Stimulated activated CD4-positive, alpha-beta T cell treated with anti-CD3 and anti-CD28 coated beads, TNF-alpha, amount 100 ng/mL, for 1 hour (primary cell): ENCODE data around the gene ALPP.
"Not testable (repeated sequence)": the region's sequence is repeated elsewhere in the genome, so short reads cannot be mapped to it uniquely, and the experiment has no call there.

Source experiments
- DNase-seq, 3 donors: peaks; one replicate each; pipeline ENCODE4 v3.0.0-alpha.2; 2020; ENCODE audit warnings: low read depth in 3 of 3, low spot score in 1 of 3

Gene ALPP

DNA sequence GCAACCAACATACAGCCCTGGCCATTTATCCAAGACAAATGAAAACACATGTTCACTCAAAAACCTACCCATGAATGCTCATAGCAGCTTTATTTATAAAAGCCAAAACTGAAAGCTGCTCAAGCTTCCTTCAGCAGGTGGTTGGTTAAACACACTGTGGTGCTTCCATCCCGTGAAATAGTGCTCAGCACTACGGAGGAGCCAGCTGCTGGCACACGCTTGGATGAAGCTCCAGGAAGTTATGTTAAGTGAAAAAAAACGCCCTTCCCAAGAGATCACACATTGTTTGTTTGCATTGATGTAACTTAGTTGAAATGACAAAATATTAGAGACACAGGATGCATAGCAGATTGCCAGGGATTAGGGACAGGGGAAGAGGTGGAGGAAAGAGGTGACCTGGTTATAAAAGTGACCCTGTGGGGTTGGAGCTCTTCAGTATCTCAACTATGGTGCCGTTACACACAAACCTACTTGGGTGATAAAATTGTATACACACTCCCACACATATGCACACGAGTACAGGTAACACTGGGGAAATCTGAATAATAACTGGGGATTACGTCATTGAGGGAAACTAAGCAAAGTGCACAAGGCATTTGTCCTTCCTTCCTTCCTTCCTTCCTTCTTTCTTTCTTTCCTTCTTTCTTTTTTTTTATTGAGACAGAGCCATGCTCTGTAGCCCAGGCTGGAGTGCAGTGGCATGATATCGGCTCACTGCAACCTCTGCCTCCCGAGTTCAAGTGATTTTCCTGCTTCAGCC lies 21.9 kb downstream of the ALPP start:
- DNase-seq, result no peak

DNA sequence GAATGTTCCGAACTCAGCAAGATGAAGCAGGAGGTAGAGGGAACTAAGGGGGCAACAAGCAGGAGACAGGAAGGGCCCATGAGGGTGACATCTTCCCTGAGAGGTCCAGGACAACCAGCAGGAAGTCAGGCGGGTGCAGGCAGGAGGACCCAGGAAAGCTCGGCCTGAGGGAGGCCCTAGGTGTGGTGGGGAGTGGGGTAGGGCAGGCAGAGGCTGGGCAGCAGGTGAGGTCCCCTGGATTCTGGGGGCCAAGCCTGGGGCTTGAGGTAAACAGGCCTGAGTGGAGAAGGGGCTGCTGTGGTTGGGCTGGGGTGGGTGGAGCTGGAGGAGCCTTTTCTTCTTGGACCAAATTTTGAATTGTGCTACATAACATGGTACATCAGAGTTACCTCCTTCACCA lies 24.0 kb downstream of the ALPP start:
- no peak for DNase-seq

DNA sequence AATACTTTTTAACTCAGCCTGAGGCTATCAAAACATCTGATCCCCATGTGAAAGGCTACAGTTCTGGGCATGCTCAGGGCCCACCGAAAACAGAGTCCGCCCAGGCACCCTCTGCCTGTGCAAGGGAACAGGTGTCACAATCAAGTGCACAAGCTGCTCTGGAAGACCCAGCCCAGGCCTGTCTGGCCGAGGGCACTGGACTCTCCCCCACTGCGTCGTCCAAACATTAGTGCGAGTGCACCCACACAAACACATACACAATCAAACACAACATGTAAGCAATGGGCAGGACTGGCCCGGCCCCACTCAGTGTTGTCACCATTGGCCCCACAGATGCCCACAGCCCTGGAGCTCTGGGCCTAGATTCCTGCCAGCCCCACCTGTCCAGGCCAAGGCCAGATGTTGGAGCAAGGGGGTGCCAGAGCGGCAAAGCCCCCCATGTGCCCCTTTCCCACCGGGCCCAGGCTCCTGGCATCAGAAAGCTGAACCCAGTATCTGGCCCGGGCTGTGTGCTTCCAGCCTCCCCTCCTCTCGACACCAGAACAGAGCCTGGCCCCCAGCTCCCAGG lies 27.5 kb downstream of the ALPP start:
- DNase-seq, result no peak

DNA sequence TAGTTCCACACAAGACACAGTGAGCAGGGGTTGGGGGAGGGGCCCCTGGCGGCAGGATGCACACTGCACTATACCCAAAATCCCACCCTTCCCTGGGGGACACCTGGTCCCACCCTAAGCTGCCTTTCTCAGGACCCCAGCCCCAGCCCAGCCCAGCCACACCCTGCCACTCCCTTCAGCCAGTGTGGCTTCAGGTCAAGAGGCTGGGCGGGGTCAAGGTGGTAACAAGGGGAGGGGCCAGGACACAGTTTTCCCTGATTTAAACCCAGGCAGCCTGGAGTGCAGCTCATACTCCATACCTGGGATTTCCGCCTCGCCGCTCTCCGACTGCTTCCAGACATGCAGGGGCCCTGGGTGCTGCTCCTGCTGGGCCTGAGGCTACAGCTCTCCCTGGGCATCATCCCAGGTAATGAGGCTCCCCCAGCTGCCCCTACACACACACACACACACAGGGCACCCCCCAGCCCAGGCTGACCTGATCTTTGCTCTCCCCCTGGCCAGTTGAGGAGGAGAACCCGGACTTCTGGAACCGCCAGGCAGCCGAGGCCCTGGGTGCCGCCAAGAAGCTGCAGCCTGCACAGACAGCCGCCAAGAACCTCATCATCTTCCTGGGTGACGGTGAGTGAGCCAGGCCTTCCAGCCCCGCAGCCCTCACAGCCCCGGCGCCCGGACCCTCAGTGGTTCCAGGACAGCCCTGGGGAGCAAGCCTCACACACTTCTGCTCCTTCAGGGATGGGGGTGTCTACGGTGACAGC lies 28.2 kb downstream of the ALPP start, which contains the start of gene ALPG:
Gene ALPG (plus strand): TSS at position 289 of the 755 bp plus-strand sequence. CDS start 51 bp downstream, at position 340.
- DNase-seq, result no peak

DNA sequence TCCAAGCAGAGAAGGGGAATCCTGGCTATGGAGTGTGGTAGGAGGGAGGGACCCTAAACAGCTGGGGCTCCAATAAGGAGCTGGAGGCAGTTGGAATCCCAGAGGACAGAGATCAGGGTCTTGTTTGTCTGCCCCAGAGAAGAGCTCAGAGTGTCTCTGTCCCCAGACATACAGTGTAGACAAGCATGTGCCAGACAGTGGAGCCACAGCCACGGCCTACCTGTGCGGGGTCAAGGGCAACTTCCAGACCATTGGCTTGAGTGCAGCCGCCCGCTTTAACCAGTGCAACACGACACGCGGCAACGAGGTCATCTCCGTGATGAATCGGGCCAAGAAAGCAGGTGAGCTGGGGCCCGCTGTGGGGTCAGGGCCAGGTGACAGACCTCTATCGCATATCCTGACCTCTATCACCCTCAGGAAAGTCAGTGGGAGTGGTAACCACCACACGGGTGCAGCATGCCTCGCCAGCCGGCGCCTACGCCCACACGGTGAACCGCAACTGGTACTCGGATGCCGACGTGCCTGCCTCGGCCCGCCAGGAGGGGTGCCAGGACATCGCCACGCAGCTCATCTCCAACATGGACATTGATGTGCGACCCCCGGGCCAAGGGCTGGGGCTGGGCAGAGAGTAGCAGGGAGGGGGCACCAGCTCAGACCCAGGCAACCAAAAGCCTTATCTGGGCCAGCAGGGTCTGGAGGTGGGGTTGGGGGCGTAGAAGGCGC lies 29.0 kb downstream of the ALPP start:
- DNase-seq, result not testable (repeated sequence)

DNA sequence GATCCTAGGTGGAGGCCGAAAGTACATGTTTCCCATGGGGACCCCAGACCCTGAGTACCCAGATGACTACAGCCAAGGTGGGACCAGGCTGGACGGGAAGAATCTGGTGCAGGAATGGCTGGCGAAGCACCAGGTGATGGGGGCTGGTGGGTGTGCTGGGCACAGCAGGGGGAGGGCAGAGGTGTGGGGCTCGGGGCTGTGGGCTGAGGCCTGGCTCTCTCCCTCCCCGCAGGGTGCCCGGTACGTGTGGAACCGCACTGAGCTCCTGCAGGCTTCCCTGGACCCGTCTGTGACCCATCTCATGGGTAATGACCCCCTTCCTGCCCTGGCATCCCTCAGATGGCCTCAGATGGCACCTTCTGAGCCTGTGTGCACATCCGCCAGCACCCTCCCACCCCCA lies 29.7 kb downstream of the ALPP start:
- not testable (repeated sequence) for DNase-seq

DNA sequence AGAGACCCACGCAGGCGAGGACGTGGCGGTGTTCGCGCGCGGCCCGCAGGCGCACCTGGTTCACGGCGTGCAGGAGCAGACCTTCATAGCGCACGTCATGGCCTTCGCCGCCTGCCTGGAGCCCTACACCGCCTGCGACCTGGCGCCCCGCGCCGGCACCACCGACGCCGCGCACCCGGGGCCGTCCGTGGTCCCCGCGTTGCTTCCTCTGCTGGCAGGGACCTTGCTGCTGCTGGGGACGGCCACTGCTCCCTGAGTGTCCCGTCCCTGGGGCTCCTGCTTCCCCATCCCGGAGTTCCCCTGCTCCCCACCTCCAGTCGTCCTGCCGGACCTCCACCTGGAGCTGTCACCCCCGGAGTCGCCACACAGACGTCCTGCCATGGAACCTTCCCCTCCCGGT lies 31.1 kb downstream of the ALPP start:
- not testable (repeated sequence) for DNase-seq

DNA sequence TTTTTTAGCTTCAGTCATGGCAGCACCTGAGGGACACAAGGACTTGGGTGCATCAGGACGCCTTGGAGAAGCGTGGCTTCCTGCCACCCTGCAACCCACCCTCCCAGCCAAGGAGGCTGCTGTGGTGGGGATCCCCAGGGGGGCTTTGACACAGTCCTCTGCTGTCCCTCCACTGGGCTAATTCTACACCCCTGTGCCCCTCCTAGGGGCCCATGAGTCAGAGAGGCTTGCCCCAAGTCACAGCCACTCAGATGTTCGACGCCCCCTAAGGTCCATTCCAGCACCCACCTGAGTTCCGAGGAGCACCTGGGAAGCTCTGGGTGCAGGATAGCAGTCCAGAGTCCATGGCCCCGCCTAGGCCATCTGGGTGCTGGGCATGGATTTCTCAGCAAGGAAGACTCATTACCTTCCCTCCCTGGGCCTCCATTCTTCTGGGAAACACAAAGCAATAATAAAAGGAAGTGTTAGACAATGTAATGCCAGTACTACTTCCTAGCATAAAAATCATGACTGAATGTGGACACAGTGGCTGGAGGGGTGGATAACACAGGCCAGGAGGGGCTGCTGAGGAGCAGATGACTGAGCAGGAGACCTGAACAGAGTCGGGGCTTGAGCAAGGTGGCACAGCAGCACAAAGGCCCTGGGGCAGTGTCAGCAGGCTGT lies 31.8 kb downstream of the ALPP start:
- DNase-seq, result no peak

DNA sequence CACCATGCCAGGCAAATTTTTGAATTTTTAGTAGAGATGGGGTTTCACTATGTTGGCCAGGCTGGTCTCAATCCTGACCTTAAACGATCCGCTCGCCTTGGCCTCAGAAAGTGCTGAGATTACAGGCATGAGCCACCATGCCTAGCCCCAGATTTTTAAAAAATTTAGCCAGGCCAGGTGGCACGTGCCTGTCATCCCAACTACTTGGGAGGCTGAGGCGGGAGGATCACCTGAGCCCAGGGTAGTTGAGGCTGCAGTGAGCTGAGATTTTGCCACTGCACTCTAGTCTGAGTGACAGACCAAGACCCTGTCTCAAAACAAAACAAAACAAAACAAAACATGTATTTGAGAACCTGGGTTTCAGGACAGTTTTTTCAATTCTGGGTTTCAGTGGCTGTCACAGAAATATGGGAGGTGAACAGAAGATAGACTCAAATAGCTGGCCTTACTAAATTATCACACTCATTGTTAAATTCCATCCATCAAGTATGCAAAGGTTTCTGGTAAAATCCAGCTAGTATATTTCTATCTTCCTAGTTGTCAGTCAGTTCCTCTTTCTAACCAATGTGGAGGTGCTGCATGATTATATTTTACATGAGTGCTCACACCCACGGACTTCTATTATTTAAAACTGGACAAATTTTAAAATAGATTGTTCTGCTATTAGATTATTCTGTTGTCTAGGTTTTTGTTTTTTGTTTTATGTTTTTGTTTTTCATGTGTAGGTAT lies 33.5 kb downstream of the ALPP start:
- DNase-seq, result no peak

DNA sequence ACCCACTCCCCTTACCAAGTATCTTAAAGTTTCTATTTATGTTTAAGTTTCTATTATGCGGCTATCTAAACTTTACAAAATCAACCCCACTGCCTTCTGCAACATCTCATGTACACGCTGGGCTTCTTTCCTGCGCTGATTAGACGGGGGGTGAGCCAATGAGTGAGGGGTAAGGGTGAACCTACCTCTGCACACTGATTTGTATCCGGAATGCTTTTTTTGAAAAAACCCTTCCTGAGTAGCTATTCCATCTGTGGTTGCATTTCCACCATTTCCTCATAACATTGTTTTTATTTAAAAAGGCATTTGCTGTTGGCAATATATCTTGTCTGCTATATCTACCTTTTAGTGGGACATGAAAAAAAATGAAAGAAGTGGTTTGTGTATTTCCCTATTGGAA lies 34.4 kb downstream of the ALPP start:
- DNase-seq, result no peak

DNA sequence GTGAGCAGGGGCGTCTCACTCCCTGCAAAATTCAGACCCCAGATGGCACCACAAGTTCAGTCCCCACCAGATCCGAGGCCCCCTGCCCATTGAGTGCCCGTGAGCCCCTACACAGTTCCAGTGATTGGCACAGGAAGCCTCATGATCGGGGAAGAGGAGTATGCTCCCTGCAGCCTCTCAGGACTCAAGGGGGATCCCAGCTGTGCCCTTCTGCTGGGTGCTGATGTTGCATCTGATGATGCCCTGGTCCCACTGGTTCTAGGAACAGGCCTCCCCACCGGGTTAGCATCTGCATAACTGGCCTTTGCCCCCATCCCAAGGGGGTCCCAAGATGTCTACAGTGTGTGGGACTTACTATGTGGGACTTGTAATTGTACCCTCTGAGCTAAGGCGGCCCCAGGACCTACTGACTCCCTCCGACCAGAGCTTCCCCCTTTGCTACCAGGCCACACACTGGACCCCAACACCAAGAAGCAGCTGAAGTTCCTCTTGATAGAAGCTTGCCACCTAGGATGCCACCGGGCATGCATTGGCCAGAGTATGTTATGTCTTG lies 36.7 kb downstream of the ALPP start:
- DNase-seq, result no peak

DNA sequence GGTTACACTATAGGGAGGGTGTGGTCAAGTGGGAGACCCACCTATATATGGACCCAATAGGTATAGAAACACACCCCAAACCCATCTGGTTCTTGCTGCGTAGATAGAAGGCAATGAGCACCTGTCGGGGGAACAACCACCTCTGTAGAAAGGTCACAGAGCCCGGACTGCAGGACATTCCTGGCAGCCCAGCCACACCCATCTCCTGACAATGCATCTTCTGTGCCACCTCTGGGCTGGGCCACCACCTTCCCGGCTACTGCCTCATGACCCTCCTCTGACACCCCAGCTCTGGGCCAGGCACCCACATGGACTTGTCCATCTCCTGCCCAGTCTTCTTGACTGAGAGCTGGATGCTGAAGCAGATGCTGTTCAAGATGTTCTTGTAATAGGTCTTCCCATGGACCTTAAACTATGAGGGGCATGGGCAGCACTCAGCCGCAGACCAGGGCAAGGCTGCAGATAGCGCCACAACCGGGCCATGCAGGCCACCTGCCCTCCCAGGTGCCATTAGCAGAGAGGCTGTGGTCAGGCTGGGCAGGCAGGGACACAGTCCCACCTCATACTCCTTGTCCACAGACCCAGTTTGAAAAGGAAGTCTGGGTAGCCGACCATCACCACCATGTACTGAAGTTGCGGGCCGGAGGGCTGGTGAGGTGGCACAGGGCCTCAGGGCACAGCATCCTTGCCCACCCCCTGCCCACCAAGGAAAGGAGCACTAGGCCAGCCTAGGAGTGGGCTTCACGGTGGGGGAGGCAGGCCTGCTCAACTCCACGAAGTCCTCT lies 37.4 kb downstream of the ALPP start:
- no peak for DNase-seq

DNA sequence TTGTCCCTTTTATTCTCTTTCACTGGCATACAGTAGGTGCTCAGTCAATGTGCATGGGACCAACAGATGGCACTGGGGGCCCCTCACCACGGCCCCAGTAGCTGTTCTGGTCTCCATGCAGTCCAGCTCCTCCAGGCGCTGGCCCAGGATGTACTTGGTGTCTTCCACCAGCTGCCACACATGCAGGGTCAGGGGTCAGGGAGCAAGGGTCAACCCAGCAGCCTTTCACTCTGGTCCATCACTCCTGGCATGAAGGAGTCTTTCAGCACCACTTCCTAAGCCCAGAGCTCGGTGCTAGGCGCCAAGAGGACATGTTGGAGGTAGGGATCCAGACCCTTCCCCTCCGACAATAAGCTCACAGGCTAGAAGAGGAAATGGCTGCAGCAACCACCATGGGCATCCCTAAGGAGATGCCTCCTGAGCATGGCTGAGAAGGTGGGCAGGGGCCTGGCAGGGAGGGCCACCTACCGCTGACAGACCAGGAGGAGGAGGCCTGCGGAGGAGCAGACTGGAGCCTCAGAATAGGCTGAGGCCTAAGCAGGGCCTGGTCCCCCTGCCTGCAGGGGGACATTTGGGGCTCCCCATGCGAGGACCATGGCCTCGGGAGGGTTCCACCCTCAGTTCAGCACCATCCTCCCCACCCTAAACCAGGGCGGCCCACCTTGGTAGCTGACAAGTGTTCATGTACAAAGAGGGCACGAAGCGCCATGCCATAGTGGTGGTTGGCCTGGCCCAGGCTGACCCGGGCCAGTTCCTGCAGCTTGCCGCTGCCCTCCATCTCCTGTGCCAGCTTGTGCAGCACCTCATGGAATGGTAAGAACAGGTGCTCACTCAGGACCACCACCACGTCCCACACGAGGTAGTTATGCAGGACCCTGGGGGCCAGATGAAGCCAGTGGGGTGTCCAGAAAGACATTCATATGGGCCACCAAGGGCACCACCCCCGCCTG lies 38.2 kb downstream of the ALPP start:
- DNase-seq, result no peak

DNA sequence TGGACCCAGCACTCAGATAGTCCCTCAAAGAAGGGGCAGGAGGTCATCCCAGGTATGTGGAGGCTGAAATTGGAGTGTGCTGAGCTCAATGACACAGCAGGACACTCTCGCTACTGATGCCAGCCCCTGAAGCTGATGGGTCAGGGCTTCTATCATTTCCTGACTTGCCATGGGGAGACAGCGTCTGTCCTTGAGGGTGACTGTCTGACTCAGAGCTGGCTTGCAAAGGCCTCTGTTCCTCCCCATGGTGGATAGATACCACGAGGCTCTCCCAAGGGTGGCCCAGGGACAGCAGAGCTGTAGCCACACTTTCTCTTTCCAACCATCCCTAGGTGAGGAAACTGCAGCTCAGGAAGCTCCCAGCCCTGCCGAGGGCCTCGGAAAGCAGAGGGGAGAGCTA lies 38.9 kb downstream of the ALPP start:
- no peak for DNase-seq

DNA sequence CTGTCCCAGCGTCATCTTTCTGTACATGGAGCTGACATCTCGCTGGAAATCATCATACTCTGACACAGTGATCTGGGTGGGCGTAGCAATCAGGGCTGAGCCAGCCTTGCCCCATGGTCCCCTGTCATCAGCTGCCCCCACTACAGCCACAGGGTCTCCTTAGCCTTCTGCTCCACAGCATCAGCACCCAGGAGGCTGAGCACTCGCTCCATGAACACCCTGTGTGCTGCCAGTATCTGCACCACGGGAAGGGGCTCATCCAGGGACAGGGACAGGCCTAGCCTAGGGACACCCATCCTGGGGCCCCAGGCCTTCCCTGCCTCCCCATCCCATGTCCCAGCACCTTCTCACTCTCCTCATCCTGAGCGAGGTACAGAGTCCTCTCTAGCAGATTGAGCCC lies 39.5 kb downstream of the ALPP start:
- DNase-seq, result no peak

DNA sequence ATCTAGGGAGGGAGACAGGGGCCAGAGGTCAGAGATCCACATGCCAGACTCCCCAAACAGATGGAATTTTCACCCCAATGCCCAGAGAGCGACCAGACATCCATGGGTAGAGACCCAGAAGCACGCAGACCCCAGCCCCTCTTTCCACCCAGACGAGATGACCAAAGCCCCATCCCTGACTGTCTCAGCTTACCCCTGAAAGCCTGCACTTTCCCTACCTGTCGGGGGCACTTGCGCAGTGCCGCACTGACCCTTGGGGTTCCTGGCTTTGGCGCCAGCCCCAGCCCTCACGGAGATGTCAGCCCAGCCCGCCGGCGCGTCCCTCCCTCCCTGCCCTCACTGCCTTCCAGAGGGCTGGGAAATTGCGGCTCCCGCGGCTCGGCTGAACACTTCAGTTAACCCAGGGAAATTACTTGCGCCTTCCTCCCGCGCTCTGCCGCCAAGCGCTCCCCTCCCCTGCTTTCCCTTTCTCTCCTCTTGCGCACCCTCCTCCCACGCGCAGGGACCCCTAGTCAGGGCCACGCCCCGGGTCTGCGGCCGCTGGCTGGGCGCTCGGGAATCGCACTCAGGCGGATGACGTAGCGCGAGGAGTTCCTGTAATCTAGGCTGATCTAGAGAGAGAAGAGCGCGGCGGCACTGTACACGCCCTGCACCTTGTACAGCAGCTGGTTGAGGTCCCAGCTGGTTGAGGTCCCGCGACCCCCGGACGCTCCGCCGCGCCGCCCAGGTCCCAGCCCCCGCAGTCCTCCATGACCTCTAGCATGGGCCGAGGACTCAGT lies 40.1 kb downstream of the ALPP start:
- no peak for DNase-seq
